IMR-90 (cell line): Measurements from ENCODE around the gene NEK6.

ENCODE experiments used
- CTCF ChIP-seq: conservative IDR thresholded peaks from 2 replicates; pipeline ENCODE4 v1.5.1; 2012; ENCODE audit warnings: mild to moderate bottlenecking, low read depth, low read length, improper control_type of control experiment
- ELK1 ChIP-seq: fragments of 150-350 bp; IDR thresholded peaks from 2 replicates; pipeline ENCODE4 v1.6.1; 2016; ENCODE audit warnings: low read depth, mild to moderate bottlenecking, low read length, moderate library complexity, borderline replicate concordance
- POLR2A ChIP-seq: IDR thresholded peaks from 2 replicates; pipeline ENCODE4 v1.6.1; 2012; ENCODE audit warnings: mild to moderate bottlenecking, low read depth, low read length
- USF2 ChIP-seq: fragments of 150-350 bp; IDR thresholded peaks from 2 replicates; pipeline ENCODE4 v1.6.1; 2017; ENCODE audit warnings: mild to moderate bottlenecking, antibody characterized with exemption, low read length, low read depth

- no peak for TF ChIP-seq USF2
- TF ChIP-seq ELK1 = no peak
- TF ChIP-seq CTCF = no peak
- TF ChIP-seq POLR2A = no peak
Measured at GRCh38 chr9:124313940-124314339, 56.2 kb downstream of the NEK6 start.
